ENCODE measurements around the gene IL1R2.

Gene IL1R2

DNA sequence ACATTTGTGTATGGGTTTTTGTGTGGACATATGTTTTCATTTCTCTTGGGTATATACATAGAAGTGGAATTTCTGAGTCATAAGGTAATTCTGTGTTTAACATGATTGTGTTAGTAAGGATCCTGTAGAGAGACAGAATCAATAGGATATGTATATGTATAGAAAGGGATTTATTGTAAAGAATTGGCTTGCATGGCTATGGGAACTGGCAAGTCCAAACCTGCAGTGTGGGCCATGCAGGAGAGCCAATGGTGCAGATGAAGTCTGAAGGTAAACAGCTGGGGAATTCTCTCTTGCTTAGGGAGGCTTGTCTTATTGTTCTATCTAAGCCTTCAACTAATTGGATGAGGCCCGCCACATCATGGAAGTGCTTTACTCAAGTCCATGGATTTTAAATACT lies 39.2 kb upstream of the IL1R2 start:
- H3K36me3 ChIP-seq (ENCODE audit: control insufficient read depth in 2 of 2, insufficient read depth in 1 of 2, low read length in 2 of 2): no peaks in the 10 kb centered on the region
- ChIA-PET POLR2A (no interaction called here), CTCF (no interaction called here)
- H3K4me1 ChIP-seq (ENCODE audit: control insufficient read depth, insufficient read depth, low read length): no peaks in the 10 kb centered on the region
- no peak overlapping the region for H3K27ac ChIP-seq (ENCODE audit: extremely low read depth, low read depth, low read length)
- H3K9me3 ChIP-seq (ENCODE audit: control insufficient read depth, insufficient read depth, low read depth, low read length): no peaks in the 10 kb centered on the region
- TF ChIP-seq, protein P1, sequence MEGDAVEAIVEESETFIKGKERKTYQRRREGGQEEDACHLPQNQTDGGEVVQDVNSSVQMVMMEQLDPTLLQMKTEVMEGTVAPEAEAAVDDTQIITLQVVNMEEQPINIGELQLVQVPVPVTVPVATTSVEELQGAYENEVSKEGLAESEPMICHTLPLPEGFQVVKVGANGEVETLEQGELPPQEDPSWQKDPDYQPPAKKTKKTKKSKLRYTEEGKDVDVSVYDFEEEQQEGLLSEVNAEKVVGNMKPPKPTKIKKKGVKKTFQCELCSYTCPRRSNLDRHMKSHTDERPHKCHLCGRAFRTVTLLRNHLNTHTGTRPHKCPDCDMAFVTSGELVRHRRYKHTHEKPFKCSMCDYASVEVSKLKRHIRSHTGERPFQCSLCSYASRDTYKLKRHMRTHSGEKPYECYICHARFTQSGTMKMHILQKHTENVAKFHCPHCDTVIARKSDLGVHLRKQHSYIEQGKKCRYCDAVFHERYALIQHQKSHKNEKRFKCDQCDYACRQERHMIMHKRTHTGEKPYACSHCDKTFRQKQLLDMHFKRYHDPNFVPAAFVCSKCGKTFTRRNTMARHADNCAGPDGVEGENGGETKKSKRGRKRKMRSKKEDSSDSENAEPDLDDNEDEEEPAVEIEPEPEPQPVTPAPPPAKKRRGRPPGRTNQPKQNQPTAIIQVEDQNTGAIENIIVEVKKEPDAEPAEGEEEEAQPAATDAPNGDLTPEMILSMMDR (tag by site-specific recombination; IDR thresholded peaks at IDR 0.05): no peak
- TF ChIP-seq, protein P2, sequence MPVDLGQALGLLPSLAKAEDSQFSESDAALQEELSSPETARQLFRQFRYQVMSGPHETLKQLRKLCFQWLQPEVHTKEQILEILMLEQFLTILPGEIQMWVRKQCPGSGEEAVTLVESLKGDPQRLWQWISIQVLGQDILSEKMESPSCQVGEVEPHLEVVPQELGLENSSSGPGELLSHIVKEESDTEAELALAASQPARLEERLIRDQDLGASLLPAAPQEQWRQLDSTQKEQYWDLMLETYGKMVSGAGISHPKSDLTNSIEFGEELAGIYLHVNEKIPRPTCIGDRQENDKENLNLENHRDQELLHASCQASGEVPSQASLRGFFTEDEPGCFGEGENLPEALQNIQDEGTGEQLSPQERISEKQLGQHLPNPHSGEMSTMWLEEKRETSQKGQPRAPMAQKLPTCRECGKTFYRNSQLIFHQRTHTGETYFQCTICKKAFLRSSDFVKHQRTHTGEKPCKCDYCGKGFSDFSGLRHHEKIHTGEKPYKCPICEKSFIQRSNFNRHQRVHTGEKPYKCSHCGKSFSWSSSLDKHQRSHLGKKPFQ (tag by site-specific recombination; IDR thresholded peaks at IDR 0.05): no peak
- TF ChIP-seq ZNF558 (tag by site-specific recombination; IDR thresholded peaks at IDR 0.05): no peak
- TF ChIP-seq KLF10 (tag by site-specific recombination; IDR thresholded peaks at IDR 0.05): no peak
- TF ChIP-seq, protein P3, sequence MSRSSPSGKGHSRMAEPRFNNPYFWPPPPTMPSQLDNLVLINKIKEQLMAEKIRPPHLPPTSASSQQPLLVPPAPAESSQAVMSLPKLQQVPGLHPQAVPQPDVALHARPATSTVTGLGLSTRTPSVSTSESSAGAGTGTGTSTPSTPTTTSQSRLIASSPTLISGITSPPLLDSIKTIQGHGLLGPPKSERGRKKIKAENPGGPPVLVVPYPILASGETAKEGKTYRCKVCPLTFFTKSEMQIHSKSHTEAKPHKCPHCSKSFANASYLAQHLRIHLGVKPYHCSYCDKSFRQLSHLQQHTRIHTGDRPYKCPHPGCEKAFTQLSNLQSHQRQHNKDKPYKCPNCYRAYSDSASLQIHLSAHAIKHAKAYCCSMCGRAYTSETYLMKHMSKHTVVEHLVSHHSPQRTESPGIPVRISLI (tag by site-specific recombination; IDR thresholded peaks at IDR 0.05): no peak
- TF ChIP-seq ZNF274 (IDR thresholded peaks at IDR 0.05; ENCODE audit: low read length): no peak
- no peak for TF ChIP-seq ZNF274 (tag by site-specific recombination; IDR thresholded peaks at IDR 0.05; ENCODE audit: borderline replicate concordance)
- TF ChIP-seq ZNF302 (tag by site-specific recombination; IDR thresholded peaks at IDR 0.05; ENCODE audit: low read depth): no peak
- no peak for TF ChIP-seq ZNF23 (tag by site-specific recombination; IDR thresholded peaks at IDR 0.05; ENCODE audit: borderline replicate concordance)
- TF ChIP-seq ZNF335 (tag by site-specific recombination; conservative IDR thresholded peaks at IDR 0.05): no peak
- TF ChIP-seq ZNF621 (tag by site-specific recombination; IDR thresholded peaks at IDR 0.05): no peak
- TF ChIP-seq, protein P4, sequence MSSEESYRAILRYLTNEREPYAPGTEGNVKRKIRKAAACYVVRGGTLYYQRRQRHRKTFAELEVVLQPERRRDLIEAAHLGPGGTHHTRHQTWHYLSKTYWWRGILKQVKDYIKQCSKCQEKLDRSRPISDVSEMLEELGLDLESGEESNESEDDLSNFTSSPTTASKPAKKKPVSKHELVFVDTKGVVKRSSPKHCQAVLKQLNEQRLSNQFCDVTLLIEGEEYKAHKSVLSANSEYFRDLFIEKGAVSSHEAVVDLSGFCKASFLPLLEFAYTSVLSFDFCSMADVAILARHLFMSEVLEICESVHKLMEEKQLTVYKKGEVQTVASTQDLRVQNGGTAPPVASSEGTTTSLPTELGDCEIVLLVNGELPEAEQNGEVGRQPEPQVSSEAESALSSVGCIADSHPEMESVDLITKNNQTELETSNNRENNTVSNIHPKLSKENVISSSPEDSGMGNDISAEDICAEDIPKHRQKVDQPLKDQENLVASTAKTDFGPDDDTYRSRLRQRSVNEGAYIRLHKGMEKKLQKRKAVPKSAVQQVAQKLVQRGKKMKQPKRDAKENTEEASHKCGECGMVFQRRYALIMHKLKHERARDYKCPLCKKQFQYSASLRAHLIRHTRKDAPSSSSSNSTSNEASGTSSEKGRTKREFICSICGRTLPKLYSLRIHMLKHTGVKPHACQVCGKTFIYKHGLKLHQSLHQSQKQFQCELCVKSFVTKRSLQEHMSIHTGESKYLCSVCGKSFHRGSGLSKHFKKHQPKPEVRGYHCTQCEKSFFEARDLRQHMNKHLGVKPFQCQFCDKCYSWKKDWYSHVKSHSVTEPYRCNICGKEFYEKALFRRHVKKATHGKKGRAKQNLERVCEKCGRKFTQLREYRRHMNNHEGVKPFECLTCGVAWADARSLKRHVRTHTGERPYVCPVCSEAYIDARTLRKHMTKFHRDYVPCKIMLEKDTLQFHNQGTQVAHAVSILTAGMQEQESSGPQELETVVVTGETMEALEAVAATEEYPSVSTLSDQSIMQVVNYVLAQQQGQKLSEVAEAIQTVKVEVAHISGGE (tag by site-specific recombination; conservative IDR thresholded peaks at IDR 0.05; ENCODE audit: low read depth): no peak
- TF ChIP-seq ZNF324 (tag by site-specific recombination; IDR thresholded peaks at IDR 0.05): no peak
- TF ChIP-seq ZNF776 (tag by site-specific recombination; IDR thresholded peaks at IDR 0.05; ENCODE audit: borderline replicate concordance): no peak
- TF ChIP-seq ZIC2 (tag by site-specific recombination; IDR thresholded peaks at IDR 0.05): no peak
- no peak overlapping the region for H3K4me3 ChIP-seq (ENCODE audit: low read depth, low read length)

DNA sequence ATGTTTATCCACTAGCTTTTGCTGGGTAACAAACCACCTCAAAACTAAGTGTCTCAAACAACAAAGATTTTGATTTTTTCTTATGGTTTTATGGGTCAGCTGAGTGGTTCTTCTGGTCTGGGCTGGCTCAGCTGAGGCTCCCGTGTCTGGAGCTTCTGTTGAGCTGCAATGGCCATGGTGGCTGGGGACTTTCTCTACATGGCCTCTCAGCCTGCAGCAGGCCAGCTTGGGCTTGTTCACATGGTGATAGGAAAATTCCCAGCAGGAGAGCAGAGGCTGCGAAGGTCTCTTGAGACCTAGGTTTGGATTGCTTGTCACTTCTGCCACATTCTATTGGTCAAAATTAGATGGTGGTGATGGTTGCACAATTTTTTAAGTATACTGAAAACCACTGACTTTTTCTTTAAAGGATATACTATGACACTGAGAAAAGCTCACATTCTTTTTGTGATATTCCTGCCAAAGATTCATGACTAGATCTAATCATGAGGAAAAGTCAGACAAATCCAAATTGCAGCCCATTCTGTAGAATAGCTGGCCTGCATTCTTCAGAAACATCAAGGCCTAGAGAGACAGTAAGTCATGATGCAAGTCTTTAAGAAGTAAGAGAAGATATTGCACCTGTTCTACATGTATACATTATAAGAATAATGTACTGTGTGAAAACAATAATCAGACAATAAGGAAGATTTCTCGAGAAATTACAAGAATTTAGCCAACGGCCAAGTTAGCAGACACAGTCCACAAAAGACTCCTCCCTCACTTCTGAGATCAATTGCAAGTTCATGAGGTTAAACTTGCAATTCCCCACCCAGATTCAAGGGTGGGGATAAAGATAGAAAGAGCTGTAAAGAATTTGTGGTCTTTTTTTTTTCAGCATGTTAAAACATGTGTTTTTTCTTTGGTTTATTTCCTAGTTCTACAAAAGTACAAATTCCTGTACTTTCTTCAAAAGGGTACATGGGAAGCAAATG lies 35.0 kb upstream of the IL1R2 start:
- H3K27ac ChIP-seq (ENCODE audit: extremely low read depth, low read depth, low read length): no peak overlapping the region
- no peaks in the 10 kb centered on the region for H3K9me3 ChIP-seq (ENCODE audit: control insufficient read depth, insufficient read depth, low read depth, low read length)
- no peaks in the 10 kb centered on the region for H3K36me3 ChIP-seq (ENCODE audit: control insufficient read depth in 2 of 2, insufficient read depth in 1 of 2, low read length in 2 of 2)
- CTCF ChIA-PET: interaction anchor here (0.6 to 1.1 kb wide), 3 partner anchors 11 to 73 kb away, joined by 3 read pairs; no protein-coding TSS in a partner anchor
- no peak overlapping the region for H3K4me3 ChIP-seq (ENCODE audit: low read depth, low read length)
- POLR2A ChIA-PET: no interaction called here
- no peaks in the 10 kb centered on the region for H3K4me1 ChIP-seq (ENCODE audit: control insufficient read depth, insufficient read depth, low read length)
- TF ChIP-seq, protein P5, sequence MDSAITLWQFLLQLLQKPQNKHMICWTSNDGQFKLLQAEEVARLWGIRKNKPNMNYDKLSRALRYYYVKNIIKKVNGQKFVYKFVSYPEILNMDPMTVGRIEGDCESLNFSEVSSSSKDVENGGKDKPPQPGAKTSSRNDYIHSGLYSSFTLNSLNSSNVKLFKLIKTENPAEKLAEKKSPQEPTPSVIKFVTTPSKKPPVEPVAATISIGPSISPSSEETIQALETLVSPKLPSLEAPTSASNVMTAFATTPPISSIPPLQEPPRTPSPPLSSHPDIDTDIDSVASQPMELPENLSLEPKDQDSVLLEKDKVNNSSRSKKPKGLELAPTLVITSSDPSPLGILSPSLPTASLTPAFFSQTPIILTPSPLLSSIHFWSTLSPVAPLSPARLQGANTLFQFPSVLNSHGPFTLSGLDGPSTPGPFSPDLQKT (IDR thresholded peaks at IDR 0.05; ENCODE audit: borderline replicate concordance, low read depth, low read length): no peak
- TF ChIP-seq ZFP3 (tag by site-specific recombination; IDR thresholded peaks at IDR 0.05; ENCODE audit: low read depth) (no peak), ZNF843 (tag by site-specific recombination; IDR thresholded peaks at IDR 0.05) (no peak), ZNF121 (tag by site-specific recombination; IDR thresholded peaks at IDR 0.05) (no peak), ZNF416 (tag by site-specific recombination; IDR thresholded peaks at IDR 0.05) (no peak)
- TF ChIP-seq, protein P6, sequence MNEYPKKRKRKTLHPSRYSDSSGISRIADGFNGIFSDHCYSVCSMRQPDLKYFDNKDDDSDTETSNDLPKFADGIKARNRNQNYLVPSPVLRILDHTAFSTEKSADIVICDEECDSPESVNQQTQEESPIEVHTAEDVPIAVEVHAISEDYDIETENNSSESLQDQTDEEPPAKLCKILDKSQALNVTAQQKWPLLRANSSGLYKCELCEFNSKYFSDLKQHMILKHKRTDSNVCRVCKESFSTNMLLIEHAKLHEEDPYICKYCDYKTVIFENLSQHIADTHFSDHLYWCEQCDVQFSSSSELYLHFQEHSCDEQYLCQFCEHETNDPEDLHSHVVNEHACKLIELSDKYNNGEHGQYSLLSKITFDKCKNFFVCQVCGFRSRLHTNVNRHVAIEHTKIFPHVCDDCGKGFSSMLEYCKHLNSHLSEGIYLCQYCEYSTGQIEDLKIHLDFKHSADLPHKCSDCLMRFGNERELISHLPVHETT (tag by site-specific recombination; IDR thresholded peaks at IDR 0.05): no peak
- TF ChIP-seq, protein P7, sequence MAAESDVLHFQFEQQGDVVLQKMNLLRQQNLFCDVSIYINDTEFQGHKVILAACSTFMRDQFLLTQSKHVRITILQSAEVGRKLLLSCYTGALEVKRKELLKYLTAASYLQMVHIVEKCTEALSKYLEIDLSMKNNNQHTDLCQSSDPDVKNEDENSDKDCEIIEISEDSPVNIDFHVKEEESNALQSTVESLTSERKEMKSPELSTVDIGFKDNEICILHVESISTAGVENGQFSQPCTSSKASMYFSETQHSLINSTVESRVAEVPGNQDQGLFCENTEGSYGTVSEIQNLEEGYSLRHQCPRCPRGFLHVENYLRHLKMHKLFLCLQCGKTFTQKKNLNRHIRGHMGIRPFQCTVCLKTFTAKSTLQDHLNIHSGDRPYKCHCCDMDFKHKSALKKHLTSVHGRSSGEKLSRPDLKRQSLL (tag by site-specific recombination; IDR thresholded peaks at IDR 0.05): no peak

All from HEK293 (cell line).